Dendritic cell treated with granulocyte-macrophage colony-stimulating factor and Interleukin-4, amounts not matched to agents 40 ng/mL and 50 ng/mL, for 4 days (primary cell): ENCODE results near the gene LMBRD1.
A peak's percentile ranks its signal among the peaks of the same experiment; 100 is the strongest.
"Not testable (repeated sequence)": the region's sequence is repeated elsewhere in the genome, so short reads cannot be mapped to it uniquely, and the experiment has no call there.

Experiments
- H3K27ac Mint-ChIP-seq: one replicate; pipeline ENCODE4 v1.8.0; 2022; ENCODE audit warnings: mild to moderate bottlenecking, mixed read lengths
- H3K27me3 Mint-ChIP-seq: one replicate; pipeline ENCODE4 v1.8.0; 2022; ENCODE audit warnings: mild to moderate bottlenecking, mixed read lengths
- H3K36me3 Mint-ChIP-seq: one replicate; pipeline ENCODE4 v1.8.0; 2022; ENCODE audit warnings: low read depth, mixed read lengths
- H3K4me1 Mint-ChIP-seq: one replicate; pipeline ENCODE4 v1.8.0; 2022; ENCODE audit warnings: low read depth, mixed read lengths
- H3K4me3 Mint-ChIP-seq: one replicate; pipeline ENCODE4 v1.8.0; 2022; ENCODE audit warnings: mild to moderate bottlenecking, moderate library complexity, mixed read lengths
- H3K9me3 Mint-ChIP-seq: one replicate; pipeline ENCODE4 v1.8.0; 2022; ENCODE audit warnings: mixed read lengths
- intact Hi-C: fragments of 100-400 bp; cut with micrococcal nuclease; formaldehyde crosslinking; loops from one replicate; pipeline ENCODE4 v1.15.0; 2022

The LMBRD1 gene

DNA sequence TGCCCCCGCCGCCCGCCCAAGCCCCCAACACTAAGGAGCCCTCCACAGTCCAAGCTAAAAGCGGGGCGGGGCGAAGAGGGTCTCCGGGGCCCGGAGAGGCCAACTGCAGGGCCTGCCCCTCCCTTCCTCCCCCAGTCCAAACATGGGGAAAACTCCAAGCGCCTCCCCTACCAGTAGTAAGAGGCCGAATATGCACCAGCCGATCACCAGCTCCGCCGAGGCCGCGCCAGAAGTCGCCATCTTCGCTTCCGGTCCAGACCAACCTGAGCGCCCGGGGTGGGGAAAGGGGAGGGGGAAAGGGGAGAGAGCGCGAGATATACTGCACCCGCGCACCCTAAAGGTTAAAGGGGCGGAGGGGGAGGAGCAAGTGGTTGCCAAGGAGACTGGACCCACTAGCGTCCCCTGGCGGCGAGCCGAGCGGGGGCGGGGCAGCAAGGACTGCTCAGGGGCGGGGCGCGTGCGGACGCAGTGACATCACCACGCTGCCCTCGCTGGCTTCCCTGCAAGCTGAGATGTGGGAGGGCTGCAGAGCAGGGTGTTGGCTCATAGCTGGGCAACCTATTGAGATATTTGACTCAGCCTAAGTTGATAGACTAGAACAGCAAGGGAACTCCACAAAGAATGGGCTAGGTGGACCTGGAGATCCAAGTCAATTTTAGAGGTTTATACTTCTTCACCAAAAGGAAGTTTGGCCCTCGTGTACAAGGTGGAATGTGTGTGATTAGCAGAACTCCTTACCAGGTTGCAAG, at the start of gene LMBRD1:
LMBRD1 (minus strand) TSS at position 369 of the 749 bp plus-strand sequence; CDS start at position 240, 129 bp downstream.
- intact Hi-C loops = loop anchor here (5.0 to 10.0 kb wide), 2 partner anchors 615 to 868 kb away; partner anchors contain the start of genes FAM135A and SMAP1
- Mint-ChIP-seq H3K4me3 (peak within 1 kb of the TSS; percentile 90), H3K27ac (peak within 1 kb of the TSS; percentile 93), H3K4me1 (peaks cover 38% of the 10 kb centered on the region), H3K27me3 (no peaks in the 10 kb centered on the region), H3K9me3 (no peaks in the 10 kb centered on the region), H3K36me3 (peaks cover 11% of the 10 kb centered on the region)

DNA sequence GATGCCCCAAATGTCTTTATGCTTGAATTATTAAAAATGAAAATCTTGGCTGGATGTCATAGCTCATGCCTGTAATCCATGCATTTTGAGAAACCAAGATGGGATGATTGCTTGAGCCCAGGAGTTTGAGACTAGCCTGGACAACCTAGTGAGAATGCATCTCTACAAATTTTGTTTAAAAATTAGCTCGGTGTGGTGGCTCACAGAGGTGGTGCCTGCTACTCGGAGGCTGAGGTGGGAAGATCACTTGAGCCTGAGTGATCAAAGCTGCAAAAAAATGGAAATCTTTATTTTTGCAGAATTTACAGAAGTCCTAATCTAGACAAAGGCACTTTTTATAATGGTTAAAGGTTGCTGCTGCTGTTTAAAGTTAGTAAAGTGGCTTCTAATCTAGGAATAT, 49.5 kb upstream of the LMBRD1 start:
- Mint-ChIP-seq H3K4me3 (no peak overlapping the region), H3K9me3 (no peaks in the 10 kb centered on the region), H3K36me3 (no peaks in the 10 kb centered on the region), H3K27ac (no peak overlapping the region), H3K4me1 (no peaks in the 10 kb centered on the region), H3K27me3 (peaks cover 8% of the 10 kb centered on the region)
- intact Hi-C loops = no loop called here

DNA sequence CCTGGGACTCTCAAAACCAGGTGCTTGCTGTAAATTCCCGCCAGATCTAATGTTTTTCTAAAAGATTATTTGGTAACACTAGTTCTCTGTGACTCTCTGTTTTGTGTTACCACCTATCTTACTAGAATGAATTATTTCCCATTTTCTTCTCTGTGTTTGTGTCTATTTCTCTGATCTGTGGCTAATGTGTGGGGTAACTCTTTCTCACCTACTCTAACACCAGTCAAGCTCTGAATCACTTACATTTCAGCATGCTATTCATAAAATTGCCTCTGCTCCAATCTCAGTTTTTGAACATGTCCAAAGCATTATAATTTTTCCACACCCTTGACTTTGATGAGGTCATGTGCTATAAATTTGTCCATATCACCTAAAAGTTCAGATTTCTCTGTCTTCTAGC, 46.4 kb upstream of the LMBRD1 start:
- peaks cover 7% of the 10 kb centered on the region for H3K27me3 Mint-ChIP-seq
- no peaks in the 10 kb centered on the region for H3K4me1 Mint-ChIP-seq
- no peak overlapping the region for H3K27ac Mint-ChIP-seq
- intact Hi-C loops = no loop called here
- H3K9me3 Mint-ChIP-seq = no peaks in the 10 kb centered on the region
- H3K4me3 Mint-ChIP-seq = no peak overlapping the region
- H3K36me3 Mint-ChIP-seq = no peaks in the 10 kb centered on the region

GRCh38 chr6:69841862-69842261, 45.1 kb upstream of the LMBRD1 start:
- no peaks in the 10 kb centered on the region for H3K36me3 Mint-ChIP-seq
- H3K4me1 Mint-ChIP-seq = peaks cover 6% of the 10 kb centered on the region
- intact Hi-C loops = no loop called here
- H3K27ac Mint-ChIP-seq = no peak overlapping the region
- H3K4me3 Mint-ChIP-seq = no peak overlapping the region
- peaks cover 7% of the 10 kb centered on the region for H3K27me3 Mint-ChIP-seq
- no peaks in the 10 kb centered on the region for H3K9me3 Mint-ChIP-seq

GRCh38 chr6:69835414-69836179, 38.8 kb upstream of the LMBRD1 start:
- intact Hi-C loops = no loop called here
- peaks cover 6% of the 10 kb centered on the region for H3K4me1 Mint-ChIP-seq
- H3K27me3 Mint-ChIP-seq = no peaks in the 10 kb centered on the region
- H3K36me3 Mint-ChIP-seq = no peaks in the 10 kb centered on the region
- no peak overlapping the region for H3K27ac Mint-ChIP-seq
- no peaks in the 10 kb centered on the region for H3K9me3 Mint-ChIP-seq
- no peak overlapping the region for H3K4me3 Mint-ChIP-seq

DNA sequence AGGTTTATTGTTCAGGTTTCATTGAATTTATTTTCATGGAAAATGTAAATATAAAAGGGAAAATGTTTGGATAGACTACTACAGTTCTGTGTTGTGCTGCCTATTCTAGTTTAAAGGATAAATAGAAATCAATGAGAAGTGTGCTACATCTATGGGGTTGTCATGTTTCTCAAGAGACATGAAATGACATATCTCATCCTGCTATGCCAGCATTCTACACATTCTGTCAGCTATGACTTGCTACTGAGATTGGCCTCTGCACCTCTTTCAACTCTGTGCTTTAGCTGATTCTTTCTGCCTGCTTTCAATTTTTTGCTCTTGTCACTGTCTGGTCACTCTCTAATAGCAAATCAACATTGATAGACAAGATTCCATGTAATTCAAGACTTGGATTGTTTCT, 35.7 kb upstream of the LMBRD1 start:
- H3K36me3 Mint-ChIP-seq = no peaks in the 10 kb centered on the region
- H3K4me1 Mint-ChIP-seq = peaks cover 4% of the 10 kb centered on the region
- H3K4me3 Mint-ChIP-seq = no peak overlapping the region
- H3K27me3 Mint-ChIP-seq = no peaks in the 10 kb centered on the region
- no peaks in the 10 kb centered on the region for H3K9me3 Mint-ChIP-seq
- H3K27ac Mint-ChIP-seq = no peak overlapping the region
- intact Hi-C loops = no loop called here

- H3K27ac Mint-ChIP-seq = no peak overlapping the region
- no peaks in the 10 kb centered on the region for H3K36me3 Mint-ChIP-seq
- no peaks in the 10 kb centered on the region for H3K4me1 Mint-ChIP-seq
- no peaks in the 10 kb centered on the region for H3K9me3 Mint-ChIP-seq
- no peak overlapping the region for H3K4me3 Mint-ChIP-seq
- no peaks in the 10 kb centered on the region for H3K27me3 Mint-ChIP-seq
- intact Hi-C loops = no loop called here
Observed at GRCh38 chr6:69827276-69827893, 30.6 kb upstream of the LMBRD1 start.

- intact Hi-C loops = no loop called here
- H3K4me1 Mint-ChIP-seq = no peaks in the 10 kb centered on the region
- H3K9me3 Mint-ChIP-seq = no peaks in the 10 kb centered on the region
- H3K27ac Mint-ChIP-seq = no peak overlapping the region
- H3K27me3 Mint-ChIP-seq = no peaks in the 10 kb centered on the region
- no peak overlapping the region for H3K4me3 Mint-ChIP-seq
- no peaks in the 10 kb centered on the region for H3K36me3 Mint-ChIP-seq
Observed at GRCh38 chr6:69825904-69826303, 29.1 kb upstream of the LMBRD1 start.

GRCh38 chr6:69824355-69824754, 27.5 kb upstream of the LMBRD1 start:
- H3K4me1 Mint-ChIP-seq, H3K4me3 Mint-ChIP-seq, H3K9me3 Mint-ChIP-seq, H3K36me3 Mint-ChIP-seq, intact Hi-C loops, H3K27ac Mint-ChIP-seq, H3K27me3 Mint-ChIP-seq: not testable (repeated sequence)

- H3K27me3 Mint-ChIP-seq = peaks cover under 1% of the 10 kb centered on the region
Observed at GRCh38 chr6:69820438-69820837, 23.6 kb upstream of the LMBRD1 start.

DNA sequence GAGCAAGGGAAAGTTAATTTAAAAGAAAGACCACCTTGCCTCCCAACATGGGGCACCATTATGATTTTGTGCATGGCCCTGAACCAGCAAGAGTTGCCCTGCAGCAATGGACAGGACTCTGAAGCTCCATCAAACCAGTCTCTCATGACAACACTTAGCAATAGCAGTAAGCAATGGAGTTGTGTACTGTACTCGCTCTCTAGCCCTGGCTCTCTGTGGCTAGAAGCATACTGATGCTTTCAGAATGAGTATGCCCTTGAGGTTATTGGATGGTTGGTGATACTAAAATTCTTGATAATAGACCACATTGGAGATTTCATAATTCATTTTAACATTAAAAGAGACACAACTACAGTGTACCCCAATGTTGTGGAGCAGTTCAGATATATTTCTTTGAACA, 23.2 kb upstream of the LMBRD1 start:
- H3K27me3 Mint-ChIP-seq = peaks cover 2% of the 10 kb centered on the region
- no peaks in the 10 kb centered on the region for H3K36me3 Mint-ChIP-seq
- H3K4me1 Mint-ChIP-seq = peaks cover 10% of the 10 kb centered on the region
- H3K9me3 Mint-ChIP-seq = no peaks in the 10 kb centered on the region
- H3K27ac Mint-ChIP-seq = no peak overlapping the region
- H3K4me3 Mint-ChIP-seq = no peak overlapping the region
- intact Hi-C loops = no loop called here

More at GRCh38 chr6:69820438-69820837, 23.6 kb upstream of the LMBRD1 start:
- Mint-ChIP-seq H3K9me3 (no peaks in the 10 kb centered on the region), H3K4me3 (no peak overlapping the region), H3K4me1 (peaks cover 10% of the 10 kb centered on the region), H3K27ac (no peak overlapping the region), H3K36me3 (no peaks in the 10 kb centered on the region)
- intact Hi-C loops = no loop called here

- Mint-ChIP-seq H3K4me1 (peaks cover 10% of the 10 kb centered on the region), H3K27ac (no peak overlapping the region), H3K36me3 (no peaks in the 10 kb centered on the region), H3K9me3 (no peaks in the 10 kb centered on the region), H3K4me3 (no peak overlapping the region), H3K27me3 (peaks cover 4% of the 10 kb centered on the region)
- intact Hi-C loops = no loop called here
Observed at GRCh38 chr6:69819138-69819537, 22.3 kb upstream of the LMBRD1 start.

DNA sequence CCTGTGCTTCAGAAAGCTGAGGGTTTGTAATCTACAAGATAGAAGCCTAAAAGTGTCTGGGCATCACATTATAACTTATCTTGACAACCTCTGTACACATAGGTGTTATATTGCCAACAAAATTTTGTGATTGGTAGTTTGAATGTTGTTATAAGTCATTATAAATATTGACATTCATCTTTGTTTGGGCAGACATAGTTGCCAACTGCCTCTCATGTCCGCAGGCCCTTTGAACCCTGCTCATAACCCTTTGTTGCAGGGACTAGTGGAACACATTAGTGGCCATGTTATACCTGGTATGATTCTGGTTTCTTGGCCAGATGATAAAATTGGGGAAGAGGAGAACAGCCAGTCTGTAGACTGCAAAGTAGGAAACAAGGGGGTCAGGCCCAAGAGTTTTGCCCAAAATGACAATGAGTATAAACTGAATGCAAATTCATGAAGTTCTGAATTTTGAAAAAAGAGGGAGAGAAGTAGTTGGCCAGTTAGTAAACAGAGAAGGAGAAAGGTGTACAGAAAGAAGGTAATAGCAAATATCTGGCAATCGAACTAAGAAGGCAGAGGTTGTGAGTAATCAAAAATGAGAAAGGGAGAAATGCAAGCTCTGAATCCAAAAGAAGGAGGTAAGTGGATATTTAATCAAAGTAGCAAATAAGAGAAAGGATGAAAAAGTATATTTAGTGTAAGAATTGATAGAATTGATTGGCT, 21.6 kb upstream of the LMBRD1 start:
- Mint-ChIP-seq H3K27ac (no peak overlapping the region), H3K9me3 (no peaks in the 10 kb centered on the region), H3K36me3 (no peaks in the 10 kb centered on the region), H3K4me1 (peaks cover 17% of the 10 kb centered on the region), H3K27me3 (peaks cover 4% of the 10 kb centered on the region), H3K4me3 (no peak overlapping the region)
- intact Hi-C loops = no loop called here

GRCh38 chr6:69817358-69817757, 20.5 kb upstream of the LMBRD1 start:
- intact Hi-C loops = no loop called here
- peaks cover 7% of the 10 kb centered on the region for H3K27me3 Mint-ChIP-seq
- H3K4me1 Mint-ChIP-seq = peaks cover 27% of the 10 kb centered on the region
- H3K4me3 Mint-ChIP-seq = no peak overlapping the region
- H3K36me3 Mint-ChIP-seq = no peaks in the 10 kb centered on the region
- no peak overlapping the region for H3K27ac Mint-ChIP-seq
- no peaks in the 10 kb centered on the region for H3K9me3 Mint-ChIP-seq
